Stomach (tissue), 9 donors: ENCODE results near the gene ARMC3. TPM values are rescaled to one million over a fixed set of nuclear protein-coding genes. Genes with fewer than 3 reads are reported as not detected.

ENCODE experiments used
- DNase-seq, 2 donors: peaks; one replicate each; pipeline versions ENCODE4 v3.0.0 to v3.0.0-alpha.2; 2013 to 2019
- H3K27ac ChIP-seq, 5 donors: fragments of 200-600 bp in 4 of 5; sonication (generic) in 4 of 5; one replicate each; pipeline ENCODE4 v1.5.1; 2013 to 2019; ENCODE audit warnings: mild to moderate bottlenecking in 1 of 5, moderate library complexity in 1 of 5
- H3K27me3 ChIP-seq, 3 donors: fragments of 200-600 bp; sonication (generic); one replicate each; pipeline ENCODE4 v1.5.1; 2017 to 2019; ENCODE audit warnings: mixed run types in 1 of 3
- H3K36me3 ChIP-seq, 4 donors: fragments of 200-600 bp; sonication (generic); 1 replicate in 3 of 4; 2 replicates in 1 of 4; pipeline ENCODE4 v1.5.1; 2016 to 2019
- H3K4me1 ChIP-seq, 4 donors: fragments of 200-600 bp; sonication (generic); one replicate each; pipeline ENCODE4 v1.5.1; 2016 to 2019
- H3K4me3 ChIP-seq, 4 donors: fragments of 200-600 bp; sonication (generic) in 3 of 4; one replicate each; pipeline ENCODE4 v1.5.1; 2016 to 2019; ENCODE audit warnings: mild to moderate bottlenecking in 1 of 4
- H3K9me3 ChIP-seq, 4 donors: fragments of 200-600 bp; sonication (generic); one replicate each; pipeline ENCODE4 v1.5.1; 2016 to 2019
- EP300 ChIP-seq: sonication (generic); formaldehyde crosslinking; IDR thresholded peaks from one replicate; pipeline ENCODE4 v1.6.1; 2017; ENCODE audit warnings: antibody characterized with exemption
- POLR2A ChIP-seq, 4 donors: fragments of 450-650 bp; IDR thresholded peaks; one replicate each; pipeline ENCODE4 v1.6.1; 2016; ENCODE audit warnings: antibody characterized with exemption in 4 of 4, control low read depth in 2 of 4, mild to moderate bottlenecking in 1 of 4, moderate library complexity in 1 of 4
- POLR2AphosphoS5 ChIP-seq, 3 donors: sonication (generic); formaldehyde crosslinking; IDR thresholded peaks; one replicate each; pipeline ENCODE4 v1.6.1; 2016; ENCODE audit warnings: antibody characterized with exemption in 3 of 3
- WGBS, 5 donors: extraction: QIAGEN DNeasy Blood & Tissue Kit in 3 of 5; methylation state at CpG; one replicate each; pipeline versions ENCODE4 v1.1.5 to v1.1.7; 2013 to 2018; 5-methylcytosine and 5-hydroxymethylcytosine counted together
- intact Hi-C: fragments of 100-400 bp; cut with DNase I; formaldehyde crosslinking; loops from one replicate; pipeline ENCODE4 v1.15.1; 2023; ENCODE audit warnings: low total_unique reads
- polyA plus RNA-seq, 3 donors: library from polyadenylated mRNA; stranded (reverse); fragments of 200-250 nt; gene quantifications; one replicate each; pipeline ENCODE4 v1.2.3, GENCODE V29; 2013
- total RNA-seq, 5 donors: library from RNA; depleted of rRNA; stranded (reverse); fragments of >200 nt; gene quantifications; one replicate each; pipeline versions ENCODE4 v1.1.0 to v1.2.3, GENCODE V29; 2014 to 2016
- TF ChIP-seq, protein P1 (sequence below), 7 experiments: fragments of 450-650 bp in 4 of 7; fragments of 200-600 bp in 3 of 7; sonication (generic) in 3 of 7; IDR thresholded peaks; one replicate each; pipeline ENCODE4 v1.5.1; 2016 to 2019; ENCODE audit warnings: antibody characterized with exemption in 7 of 7, control low read depth in 2 of 7, mild to moderate bottlenecking in 1 of 7
- donor health status: healthy with polysubstance abuse.
- donor health status: Bipolar disorder and iron deficiency.
- donor health status: healthy.

ARMC3 gene
- total and polyA plus RNA-seq, 8 donors = not detected

- WGBS, 5 donors = 88 to 93% (median 91%) methylated on average over 3 of the region's 3 CpGs
- intact Hi-C loops = no loop called here
Observed at GRCh38 chr10:23073527-23073926, 145.7 kb downstream of the ARMC3 start.

DNA sequence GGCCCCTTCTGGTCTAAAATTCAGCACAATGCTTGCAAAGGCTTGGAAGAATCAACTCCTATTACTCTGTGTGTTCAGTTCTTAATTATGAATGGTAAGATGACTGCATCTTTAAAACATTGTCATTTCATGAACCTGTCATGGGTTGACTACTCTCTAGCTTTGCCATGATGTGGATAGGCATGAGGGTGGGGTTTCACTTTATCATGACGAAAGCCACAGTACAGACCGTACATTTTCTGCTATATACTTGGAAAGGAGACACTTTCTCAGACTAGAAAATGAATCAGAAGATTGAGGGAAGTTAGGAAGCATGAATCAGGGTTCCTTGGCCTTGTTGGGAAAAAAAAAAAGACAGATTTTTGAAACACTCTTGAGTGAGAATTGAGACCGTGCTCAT, 147.8 kb downstream of the ARMC3 start:
- no peak for DNase-seq
- WGBS, 5 donors = 73 to 86% (median 83%) methylated on average over 3 of the region's 3 CpGs
- Histone ChIP-seq H3K9me3 (no peaks in the 10 kb centered on the region), H3K4me1 (peaks cover 0 to 2% (median under 1%) of the 10 kb centered on the region in 4 donors), H3K36me3 (no peaks in the 10 kb centered on the region), H3K27me3 (peaks cover 0 to 6% (median 4%) of the 10 kb centered on the region in 3 donors), H3K27ac (no peak overlapping the region), H3K4me3 (no peak overlapping the region)
- intact Hi-C loops = no loop called here
- TF ChIP-seq, protein P1, sequence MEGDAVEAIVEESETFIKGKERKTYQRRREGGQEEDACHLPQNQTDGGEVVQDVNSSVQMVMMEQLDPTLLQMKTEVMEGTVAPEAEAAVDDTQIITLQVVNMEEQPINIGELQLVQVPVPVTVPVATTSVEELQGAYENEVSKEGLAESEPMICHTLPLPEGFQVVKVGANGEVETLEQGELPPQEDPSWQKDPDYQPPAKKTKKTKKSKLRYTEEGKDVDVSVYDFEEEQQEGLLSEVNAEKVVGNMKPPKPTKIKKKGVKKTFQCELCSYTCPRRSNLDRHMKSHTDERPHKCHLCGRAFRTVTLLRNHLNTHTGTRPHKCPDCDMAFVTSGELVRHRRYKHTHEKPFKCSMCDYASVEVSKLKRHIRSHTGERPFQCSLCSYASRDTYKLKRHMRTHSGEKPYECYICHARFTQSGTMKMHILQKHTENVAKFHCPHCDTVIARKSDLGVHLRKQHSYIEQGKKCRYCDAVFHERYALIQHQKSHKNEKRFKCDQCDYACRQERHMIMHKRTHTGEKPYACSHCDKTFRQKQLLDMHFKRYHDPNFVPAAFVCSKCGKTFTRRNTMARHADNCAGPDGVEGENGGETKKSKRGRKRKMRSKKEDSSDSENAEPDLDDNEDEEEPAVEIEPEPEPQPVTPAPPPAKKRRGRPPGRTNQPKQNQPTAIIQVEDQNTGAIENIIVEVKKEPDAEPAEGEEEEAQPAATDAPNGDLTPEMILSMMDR (IDR thresholded peaks at IDR 0.05) = no peak
- TF ChIP-seq POLR2AphosphoS5 (IDR thresholded peaks at IDR 0.05) (no peak), EP300 (no peak), POLR2A (IDR thresholded peaks at IDR 0.05) (no peak)

More at GRCh38 chr10:23073527-23073926, 145.7 kb downstream of the ARMC3 start:
- no peak for TF ChIP-seq POLR2AphosphoS5 (IDR thresholded peaks at IDR 0.05)
- TF ChIP-seq, protein P1 (IDR thresholded peaks at IDR 0.05) = no peak
- no peak for TF ChIP-seq POLR2A (IDR thresholded peaks at IDR 0.05)
- no peak for TF ChIP-seq EP300
- no peak overlapping the region for H3K27ac ChIP-seq
- H3K27me3 ChIP-seq = peaks cover 0 to 4% (median 0%) of the 10 kb centered on the region in 3 donors
- H3K4me1 ChIP-seq = peaks cover 0 to under 1% (median 0%) of the 10 kb centered on the region in 4 donors
- H3K4me3 ChIP-seq = no peak overlapping the region
- DNase-seq = no peak
- H3K9me3 ChIP-seq = no peaks in the 10 kb centered on the region
- H3K36me3 ChIP-seq = no peaks in the 10 kb centered on the region

GRCh38 chr10:23078114-23078513, 150.3 kb downstream of the ARMC3 start:
- no peak for DNase-seq
- H3K9me3 ChIP-seq = no peaks in the 10 kb centered on the region
- TF ChIP-seq POLR2AphosphoS5 (IDR thresholded peaks at IDR 0.05) (no peak), POLR2A (IDR thresholded peaks at IDR 0.05) (no peak), EP300 (no peak)
- TF ChIP-seq, protein P1 (IDR thresholded peaks at IDR 0.05) = no peak
- H3K27ac ChIP-seq = no peak overlapping the region
- 93 to 97% (median 95%) methylated on average over 2 of the region's 2 CpGs for WGBS, 5 donors
- H3K27me3 ChIP-seq = peaks cover 0 to 22% (median 4%) of the 10 kb centered on the region in 3 donors
- peaks cover 0 to 14% (median 6%) of the 10 kb centered on the region in 4 donors for H3K4me1 ChIP-seq
- H3K4me3 ChIP-seq = no peak overlapping the region
- H3K36me3 ChIP-seq = no peaks in the 10 kb centered on the region
- intact Hi-C loops = no loop called here

DNA sequence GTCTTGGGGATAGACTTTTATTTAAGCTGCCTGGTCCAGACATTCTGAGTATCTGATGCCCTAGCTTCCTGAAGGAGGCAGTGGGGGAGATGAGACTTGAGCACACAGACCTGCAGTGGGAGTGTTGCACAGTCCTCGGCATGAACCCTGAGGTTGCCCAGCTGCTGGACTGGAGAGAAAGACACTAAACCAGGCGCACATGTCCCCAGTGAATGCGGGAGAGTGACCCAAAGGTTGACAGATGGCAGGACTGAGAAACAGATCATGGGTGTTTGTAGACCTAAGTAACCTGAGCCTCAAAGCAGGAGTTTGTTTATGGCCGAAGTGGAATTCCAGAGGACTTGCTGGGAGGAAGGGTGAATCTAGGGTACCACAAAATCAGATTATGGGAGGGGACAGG, 151.8 kb downstream of the ARMC3 start:
- intact Hi-C loops = no loop called here
- Histone ChIP-seq H3K36me3 (no peaks in the 10 kb centered on the region), H3K9me3 (no peaks in the 10 kb centered on the region), H3K27me3 (peaks cover 0 to 22% (median 4%) of the 10 kb centered on the region in 3 donors), H3K4me1 (peaks cover 0 to 14% (median 6%) of the 10 kb centered on the region in 4 donors), H3K27ac (no peak overlapping the region), H3K4me3 (no peak overlapping the region)
- TF ChIP-seq, protein P1 (IDR thresholded peaks at IDR 0.05) = no peak
- TF ChIP-seq POLR2A (IDR thresholded peaks at IDR 0.05) (no peak), POLR2AphosphoS5 (IDR thresholded peaks at IDR 0.05) (no peak), EP300 (no peak)
- 24 to 44% (median 32%) methylated on average over 4 of the region's 4 CpGs for WGBS, 5 donors
- DNase-seq = no peak
